Activated CD4-positive, alpha-beta T cell treated with anti-CD3 and anti-CD28 coated beads, Interleukin-2, amount 10 ng/mL, durations not matched to agents 24 days and 14 days (primary cell): Measurements from ENCODE around the gene SLC7A8. TPM values are rescaled to one million over a fixed set of nuclear protein-coding genes. Genes with fewer than 3 reads are reported as not detected.
A peak's percentile ranks its signal among the peaks of the same experiment; 100 is the strongest.
"Not testable (repeated sequence)": the region's sequence is repeated elsewhere in the genome, so short reads cannot be mapped to it uniquely, and the experiment has no call there.

ENCODE experiments used
- DNase-seq: peaks from one replicate; pipeline ENCODE4 v3.0.0; 2022
- H3K27ac Mint-ChIP-seq: one replicate; pipeline ENCODE4 v1.8.0; 2022; ENCODE audit warnings: mild to moderate bottlenecking, mixed read lengths
- H3K27me3 Mint-ChIP-seq: one replicate; pipeline ENCODE4 v1.8.0; 2022; ENCODE audit warnings: mixed read lengths
- H3K36me3 Mint-ChIP-seq: one replicate; pipeline ENCODE4 v1.8.0; 2022; ENCODE audit warnings: low read depth, mild to moderate bottlenecking, mixed read lengths
- H3K4me1 Mint-ChIP-seq: one replicate; pipeline ENCODE4 v1.8.0; 2021; ENCODE audit warnings: mixed read lengths
- H3K4me3 Mint-ChIP-seq: one replicate; pipeline ENCODE4 v1.8.0; 2022; ENCODE audit warnings: mild to moderate bottlenecking, moderate library complexity, mixed read lengths
- H3K9me3 Mint-ChIP-seq: one replicate; pipeline ENCODE4 v1.8.0; 2021; ENCODE audit warnings: mixed read lengths
- intact Hi-C: fragments of 100-400 bp; cut with micrococcal nuclease; formaldehyde crosslinking; loops from one replicate; pipeline ENCODE4 v1.15.1; 2023
- total RNA-seq: library from RNA; stranded (reverse); gene quantifications from 2 replicates; pipeline ENCODE4 v1.2.3, GENCODE V29; 2022

SLC7A8 gene
- total RNA-seq: not detected in 2 replicates

GRCh38 chr14:23183479-23183878 is at the start of gene SLC7A8:
TSS of gene SLC7A8 (minus strand) at chr14:23183660. CDS start at chr14:23182914, 746 bp downstream.
- intact Hi-C loops: loop anchor here (10.0 kb wide), 1 partner anchor 199 kb away; the partner anchor contains the start of gene AJUBA
- Mint-ChIP-seq H3K4me3 (no peak within 1 kb of the TSS), H3K27ac (no peak within 1 kb of the TSS), H3K36me3 (no peaks in the 10 kb centered on the region), H3K4me1 (no peaks in the 10 kb centered on the region), H3K9me3 (no peaks in the 10 kb centered on the region), H3K27me3 (peaks cover 33% of the 10 kb centered on the region)
- peak; percentile 68 for DNase-seq

DNA sequence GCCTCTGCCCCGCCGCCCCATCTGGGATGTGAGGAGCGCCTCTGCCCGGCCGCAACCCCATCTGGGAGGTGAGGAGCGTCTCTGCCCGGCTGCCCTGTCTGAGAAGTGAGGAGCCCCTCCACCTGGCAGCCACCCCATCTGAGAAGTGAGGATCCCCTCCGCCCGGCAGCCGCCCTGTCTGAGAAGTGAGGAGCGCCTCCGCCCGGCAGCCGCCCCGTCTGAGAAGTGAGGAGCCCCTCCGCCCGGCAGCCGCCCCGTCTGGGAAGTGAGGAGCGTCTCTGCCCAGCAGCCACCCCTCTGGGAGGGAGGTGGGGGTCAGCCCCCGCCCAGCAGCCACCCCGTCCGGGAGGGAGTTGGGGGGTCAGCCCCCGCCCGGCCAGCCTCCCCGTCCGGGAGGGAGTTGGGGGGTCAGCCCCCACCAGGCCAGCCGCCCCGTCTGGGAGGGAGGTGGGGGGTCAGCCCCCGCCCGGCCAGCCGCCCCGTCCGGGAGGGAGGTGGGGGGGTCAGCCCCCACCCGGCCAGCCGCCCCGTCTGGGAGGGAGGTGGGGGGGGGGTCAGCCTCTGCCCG is 48.9 kb upstream of the SLC7A8 start:
- H3K27ac Mint-ChIP-seq, H3K4me1 Mint-ChIP-seq, H3K27me3 Mint-ChIP-seq, DNase-seq, intact Hi-C loops, H3K4me3 Mint-ChIP-seq, H3K9me3 Mint-ChIP-seq, H3K36me3 Mint-ChIP-seq: not testable (repeated sequence)

DNA sequence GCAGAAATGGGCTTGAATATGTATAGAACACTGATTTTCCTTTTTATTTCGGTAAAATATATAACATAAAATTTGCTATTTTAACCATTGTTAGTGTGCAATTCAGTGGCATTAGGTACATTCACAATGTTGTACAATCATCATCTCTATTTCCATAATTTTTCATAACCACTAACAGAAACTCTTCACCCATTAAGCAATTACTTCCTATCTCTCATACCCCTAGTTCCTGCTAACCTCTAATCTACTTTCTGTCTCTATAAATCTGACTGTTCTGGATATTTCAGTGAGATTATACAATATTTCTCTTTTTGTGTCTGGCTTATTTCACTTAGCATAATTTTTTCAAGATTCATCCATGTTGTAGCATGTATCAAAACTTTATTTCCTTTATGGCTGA is 45.4 kb upstream of the SLC7A8 start:
- Mint-ChIP-seq H3K4me1 (no peaks in the 10 kb centered on the region), H3K4me3 (no peak overlapping the region), H3K36me3 (no peaks in the 10 kb centered on the region), H3K9me3 (no peaks in the 10 kb centered on the region), H3K27ac (no peak overlapping the region), H3K27me3 (peaks cover 16% of the 10 kb centered on the region)
- intact Hi-C loops: no loop called here
- DNase-seq: no peak

DNA sequence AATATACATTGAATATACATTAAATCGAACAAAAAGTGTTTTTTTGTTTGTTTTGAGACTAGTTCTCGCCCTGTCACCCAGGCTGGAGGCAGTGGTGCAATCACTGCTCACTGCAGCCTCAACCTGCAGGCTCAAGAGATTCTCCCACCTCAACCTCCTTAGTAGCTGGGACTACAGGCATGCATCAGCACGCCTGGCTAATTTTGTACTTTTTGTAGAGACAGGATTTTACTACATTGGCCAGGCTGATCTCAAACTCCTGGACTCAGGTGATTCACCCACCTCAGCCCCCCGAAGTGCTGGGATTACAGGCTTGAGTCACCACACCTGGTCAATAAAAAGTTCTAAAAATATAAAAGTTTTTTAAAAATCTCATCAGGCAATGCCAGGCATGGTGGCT is 44.1 kb upstream of the SLC7A8 start:
- no peaks in the 10 kb centered on the region for H3K9me3 Mint-ChIP-seq
- no peak overlapping the region for H3K4me3 Mint-ChIP-seq
- no peaks in the 10 kb centered on the region for H3K4me1 Mint-ChIP-seq
- DNase-seq: no peak
- intact Hi-C loops: no loop called here
- peaks cover 17% of the 10 kb centered on the region for H3K27me3 Mint-ChIP-seq
- H3K36me3 Mint-ChIP-seq: no peaks in the 10 kb centered on the region
- H3K27ac Mint-ChIP-seq: no peak overlapping the region

- H3K9me3 Mint-ChIP-seq, intact Hi-C loops, H3K36me3 Mint-ChIP-seq, H3K4me3 Mint-ChIP-seq, H3K27ac Mint-ChIP-seq, H3K4me1 Mint-ChIP-seq, DNase-seq: not testable (repeated sequence)
- H3K27me3 Mint-ChIP-seq: peaks cover 33% of the 10 kb centered on the region
These were observed 41.5 kb upstream of the SLC7A8 start for GRCh38 chr14:23224958-23225357.

GRCh38 chr14:23219075-23219474 is 35.6 kb upstream of the SLC7A8 start:
- H3K27me3 Mint-ChIP-seq: peaks cover 32% of the 10 kb centered on the region
- H3K4me1 Mint-ChIP-seq: no peaks in the 10 kb centered on the region
- H3K4me3 Mint-ChIP-seq: no peak overlapping the region
- H3K36me3 Mint-ChIP-seq: no peaks in the 10 kb centered on the region
- H3K9me3 Mint-ChIP-seq: no peaks in the 10 kb centered on the region
- H3K27ac Mint-ChIP-seq: no peak overlapping the region
- intact Hi-C loops: no loop called here
- no peak for DNase-seq

- Mint-ChIP-seq H3K27me3 (peaks cover 31% of the 10 kb centered on the region), H3K9me3 (no peaks in the 10 kb centered on the region), H3K36me3 (no peaks in the 10 kb centered on the region), H3K4me3 (no peak overlapping the region), H3K27ac (no peak overlapping the region), H3K4me1 (no peaks in the 10 kb centered on the region)
- intact Hi-C loops: no loop called here
- no peak for DNase-seq
These were observed 33.9 kb upstream of the SLC7A8 start for GRCh38 chr14:23217032-23218020.

DNA sequence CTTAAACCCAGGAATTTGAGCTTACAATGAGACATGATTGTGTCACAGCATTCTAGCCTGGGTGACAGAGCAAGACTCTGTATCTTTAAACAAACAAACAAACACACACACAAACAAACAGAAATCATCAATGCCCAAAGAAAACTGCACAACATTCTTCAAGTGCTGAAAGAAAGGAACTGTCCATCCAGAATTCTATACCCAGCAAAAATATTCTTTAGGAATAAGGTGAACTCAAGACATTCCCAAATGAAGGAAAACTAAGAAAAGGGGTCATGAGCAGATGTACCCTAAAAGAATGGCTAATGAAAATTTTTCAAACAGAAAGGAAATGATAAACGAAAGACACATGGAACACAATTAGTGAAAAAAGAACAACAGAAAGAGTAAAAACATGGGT is 32.0 kb upstream of the SLC7A8 start:
- no peak for DNase-seq
- Mint-ChIP-seq H3K4me3 (no peak overlapping the region), H3K27me3 (peaks cover 19% of the 10 kb centered on the region), H3K4me1 (no peaks in the 10 kb centered on the region), H3K36me3 (no peaks in the 10 kb centered on the region), H3K27ac (no peak overlapping the region), H3K9me3 (no peaks in the 10 kb centered on the region)
- intact Hi-C loops: no loop called here

DNA sequence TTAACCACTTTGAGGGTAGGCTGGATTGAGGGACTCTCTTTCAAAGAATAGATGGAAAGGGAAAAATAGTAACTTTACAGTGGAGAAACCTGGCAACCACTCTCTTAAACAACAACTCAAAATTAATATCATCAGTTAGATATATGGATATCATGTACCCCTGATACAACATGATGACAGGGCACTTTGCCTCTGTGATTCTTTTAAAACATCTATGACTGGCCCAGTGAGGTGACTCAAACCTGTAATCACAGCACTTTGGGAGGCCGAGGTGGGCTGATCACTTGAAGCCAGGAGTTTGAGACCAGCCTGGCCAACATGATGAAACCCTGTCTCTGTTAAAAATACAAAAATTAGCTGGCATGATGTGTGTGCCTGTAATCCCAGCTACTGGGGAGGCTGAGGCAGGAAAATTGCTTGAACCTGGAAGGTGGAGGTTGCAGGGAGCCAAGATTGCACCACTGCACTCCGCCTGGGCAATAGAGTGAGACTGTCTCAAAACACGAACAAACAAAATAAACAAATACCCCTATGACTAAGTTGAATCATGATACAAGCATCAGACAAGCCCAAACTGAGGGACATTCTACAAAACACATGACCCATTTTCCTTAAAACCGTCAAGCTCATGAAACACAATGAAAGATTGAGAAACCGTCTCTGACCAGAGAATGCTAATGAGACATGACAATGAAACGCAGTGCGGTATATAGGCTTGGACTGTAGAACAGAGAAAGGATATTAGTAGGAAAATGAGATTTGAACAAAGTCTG is 26.4 kb upstream of the SLC7A8 start:
- DNase-seq: no peak
- Mint-ChIP-seq H3K4me3 (no peak overlapping the region), H3K27ac (no peak overlapping the region), H3K27me3 (peaks cover 18% of the 10 kb centered on the region), H3K36me3 (no peaks in the 10 kb centered on the region), H3K4me1 (no peaks in the 10 kb centered on the region), H3K9me3 (no peaks in the 10 kb centered on the region)
- intact Hi-C loops: no loop called here

DNA sequence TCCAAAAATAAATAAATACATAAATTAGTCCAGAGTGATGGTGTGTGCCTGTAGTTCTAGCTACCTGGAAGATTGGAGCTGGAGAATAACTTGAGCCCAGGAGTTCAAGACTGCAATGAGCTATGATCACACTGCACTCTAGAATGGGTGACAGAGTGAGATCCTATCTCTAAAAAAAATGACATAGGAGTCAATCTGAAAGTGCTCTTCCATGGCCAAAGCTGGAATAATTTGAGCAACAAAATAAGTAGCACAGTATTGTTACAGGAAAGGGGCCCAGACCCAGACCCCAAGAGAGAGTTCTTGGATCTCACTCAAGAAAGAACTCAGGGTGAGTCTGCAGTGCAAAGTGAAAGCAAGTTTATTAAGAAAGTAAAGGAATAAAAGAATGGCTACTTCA is 24.9 kb upstream of the SLC7A8 start:
- intact Hi-C loops: no loop called here
- Mint-ChIP-seq H3K9me3 (no peaks in the 10 kb centered on the region), H3K4me1 (no peaks in the 10 kb centered on the region), H3K36me3 (no peaks in the 10 kb centered on the region), H3K27me3 (peaks cover 22% of the 10 kb centered on the region), H3K4me3 (no peak overlapping the region), H3K27ac (no peak overlapping the region)
- DNase-seq: no peak

GRCh38 chr14:23207146-23207540 is 23.7 kb upstream of the SLC7A8 start:
- H3K27me3 Mint-ChIP-seq: peaks cover 22% of the 10 kb centered on the region
- no peak overlapping the region for H3K27ac Mint-ChIP-seq
- intact Hi-C loops: no loop called here
- H3K4me3 Mint-ChIP-seq: no peak overlapping the region
- H3K4me1 Mint-ChIP-seq: no peaks in the 10 kb centered on the region
- H3K36me3 Mint-ChIP-seq: no peaks in the 10 kb centered on the region
- H3K9me3 Mint-ChIP-seq: no peaks in the 10 kb centered on the region
- DNase-seq: no peak

DNA sequence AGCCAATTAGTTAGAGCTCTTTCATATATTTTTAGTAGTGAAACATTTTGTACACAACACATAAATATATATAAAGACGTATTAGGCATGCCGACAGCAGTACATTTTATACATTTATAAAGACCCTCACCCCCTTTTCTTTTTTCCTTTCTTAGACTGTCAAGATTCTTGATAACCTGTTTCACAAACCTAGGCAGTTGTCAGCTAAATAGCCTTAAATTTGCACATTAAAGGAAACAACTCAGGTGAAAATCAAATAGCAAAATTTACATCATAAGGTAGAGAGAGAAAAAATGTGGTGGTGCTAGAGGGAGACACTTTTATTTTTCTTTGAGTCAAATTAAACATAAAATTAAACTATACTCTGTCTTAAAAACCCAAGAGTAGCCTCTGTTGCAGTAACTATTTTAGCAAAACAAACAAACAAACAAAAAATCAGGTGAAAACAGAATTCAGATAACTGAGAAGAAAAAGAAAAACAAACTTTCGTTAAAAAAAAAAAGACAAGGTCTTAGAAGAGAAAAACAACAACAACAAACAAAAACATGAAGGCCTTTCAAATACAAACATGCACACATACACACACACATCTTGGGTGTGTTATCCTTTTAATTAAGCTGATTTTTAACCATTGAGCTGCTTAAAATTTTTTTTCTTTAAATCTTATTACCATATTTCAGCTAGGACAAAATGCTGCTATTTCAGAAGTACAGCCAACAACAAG is 23.1 kb upstream of the SLC7A8 start:
- Mint-ChIP-seq H3K27ac (no peak overlapping the region), H3K36me3 (no peaks in the 10 kb centered on the region), H3K4me3 (no peak overlapping the region), H3K9me3 (no peaks in the 10 kb centered on the region), H3K27me3 (peaks cover 22% of the 10 kb centered on the region), H3K4me1 (no peaks in the 10 kb centered on the region)
- DNase-seq: no peak
- intact Hi-C loops: no loop called here

- Mint-ChIP-seq H3K36me3 (no peaks in the 10 kb centered on the region), H3K4me1 (no peaks in the 10 kb centered on the region), H3K27me3 (peaks cover 16% of the 10 kb centered on the region), H3K9me3 (no peaks in the 10 kb centered on the region), H3K27ac (no peak overlapping the region), H3K4me3 (no peak overlapping the region)
- intact Hi-C loops: no loop called here
- no peak for DNase-seq
These were observed 18.5 kb upstream of the SLC7A8 start for GRCh38 chr14:23202001-23202400.
